Measurements from ENCODE around the gene ZBTB26.

DNA sequence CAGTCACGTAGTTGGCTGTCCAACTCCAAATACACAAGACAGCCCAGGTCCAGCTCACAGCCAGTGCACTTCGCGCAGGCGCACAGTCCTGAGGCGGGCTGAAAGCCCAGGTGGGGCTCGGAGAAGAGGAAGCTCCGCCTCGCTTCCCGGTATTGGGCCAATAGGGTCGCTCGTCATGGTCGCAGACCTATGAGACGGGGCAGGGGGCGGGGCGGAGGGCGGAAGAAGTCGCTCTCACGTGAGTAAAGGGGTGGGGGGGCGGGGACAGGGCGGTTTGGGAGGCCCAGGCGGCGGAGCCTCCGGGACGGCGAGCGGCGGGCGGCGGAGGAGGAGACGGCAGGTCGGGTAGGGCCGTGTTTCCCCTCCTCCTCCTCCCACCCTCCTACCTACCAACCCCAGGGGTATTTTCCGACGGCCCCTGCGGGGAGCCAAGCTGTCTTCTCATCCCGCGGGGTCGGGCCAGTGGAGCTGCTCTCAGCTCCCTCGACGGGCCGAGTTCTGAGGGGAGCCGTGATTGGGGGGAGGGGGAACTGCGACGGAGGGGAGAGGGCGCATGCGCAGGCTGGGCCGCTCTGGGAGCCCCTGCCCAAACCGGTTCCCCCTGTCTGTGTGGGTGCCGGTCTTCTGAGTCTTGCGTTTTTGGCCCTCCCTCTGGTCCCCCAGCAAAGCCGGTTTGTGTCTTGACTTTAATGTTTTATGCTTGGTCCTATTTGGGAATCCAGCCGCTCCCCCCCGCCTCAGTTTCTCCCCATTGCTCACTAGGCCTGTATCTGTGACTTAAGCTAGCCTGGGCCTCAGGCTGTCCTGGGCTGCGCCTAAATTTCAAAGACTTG is 9.7 kb upstream of the ZBTB26 start, which contains the start of gene RABGAP1:
- TF ChIP-seq, protein P1, sequence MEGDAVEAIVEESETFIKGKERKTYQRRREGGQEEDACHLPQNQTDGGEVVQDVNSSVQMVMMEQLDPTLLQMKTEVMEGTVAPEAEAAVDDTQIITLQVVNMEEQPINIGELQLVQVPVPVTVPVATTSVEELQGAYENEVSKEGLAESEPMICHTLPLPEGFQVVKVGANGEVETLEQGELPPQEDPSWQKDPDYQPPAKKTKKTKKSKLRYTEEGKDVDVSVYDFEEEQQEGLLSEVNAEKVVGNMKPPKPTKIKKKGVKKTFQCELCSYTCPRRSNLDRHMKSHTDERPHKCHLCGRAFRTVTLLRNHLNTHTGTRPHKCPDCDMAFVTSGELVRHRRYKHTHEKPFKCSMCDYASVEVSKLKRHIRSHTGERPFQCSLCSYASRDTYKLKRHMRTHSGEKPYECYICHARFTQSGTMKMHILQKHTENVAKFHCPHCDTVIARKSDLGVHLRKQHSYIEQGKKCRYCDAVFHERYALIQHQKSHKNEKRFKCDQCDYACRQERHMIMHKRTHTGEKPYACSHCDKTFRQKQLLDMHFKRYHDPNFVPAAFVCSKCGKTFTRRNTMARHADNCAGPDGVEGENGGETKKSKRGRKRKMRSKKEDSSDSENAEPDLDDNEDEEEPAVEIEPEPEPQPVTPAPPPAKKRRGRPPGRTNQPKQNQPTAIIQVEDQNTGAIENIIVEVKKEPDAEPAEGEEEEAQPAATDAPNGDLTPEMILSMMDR (IDR thresholded peaks at IDR 0.05) = no peak
- TF ChIP-seq EP300 (IDR thresholded peaks at IDR 0.05) (no peak), POLR2A (IDR thresholded peaks at IDR 0.05) (peak; percentile 79 to 82), POLR2AphosphoS5 (IDR thresholded peaks at IDR 0.05) (peak; percentile 90)

Measured in gastroesophageal sphincter (tissue), 3 donors.